Nephron progenitor cell (in vitro differentiated cells): Measurements from ENCODE around the gene AIF1.

ENCODE experiments used
- DNase-seq: peaks from one replicate; pipeline ENCODE4 v3.0.0; 2021
- H3K27ac Mint-ChIP-seq: 2 replicates; pipeline ENCODE4 v1.8.0; 2021; ENCODE audit warnings: mild to moderate bottlenecking, moderate library complexity, mixed read lengths
- H3K27me3 Mint-ChIP-seq: 2 replicates; pipeline ENCODE4 v1.8.0; 2021; ENCODE audit warnings: mild to moderate bottlenecking, low read depth, mixed read lengths; ENCODE audit not compliant: poor library complexity
- H3K36me3 Mint-ChIP-seq: 2 replicates; pipeline ENCODE4 v1.8.0; 2021; ENCODE audit warnings: low read depth, mixed read lengths
- H3K4me1 Mint-ChIP-seq: 2 replicates; pipeline ENCODE4 v1.8.0; 2021; ENCODE audit warnings: mixed read lengths
- H3K4me3 Mint-ChIP-seq: 2 replicates; pipeline ENCODE4 v1.8.0; 2021; ENCODE audit warnings: mild to moderate bottlenecking, moderate library complexity, mixed read lengths
- H3K9me3 Mint-ChIP-seq: 2 replicates; pipeline ENCODE4 v1.8.0; 2021; ENCODE audit warnings: mild to moderate bottlenecking, moderate library complexity, mixed read lengths
- CTCF ChIP-seq: fragments of 200-600 bp; sonication (generic); IDR thresholded peaks from 2 replicates; pipeline ENCODE4 v1.5.0; 2021; ENCODE audit warnings: antibody characterized with exemption

AIF1 gene

GRCh38 chr6:31662124-31662723, 47.2 kb downstream of the AIF1 start:
- Mint-ChIP-seq H3K27ac (peak overlapping the region; percentile 39), H3K4me3 (peak overlapping the region; percentile 86), H3K4me1 (peaks cover 86% of the 10 kb centered on the region), H3K9me3 (no peaks in the 10 kb centered on the region), H3K27me3 (peaks cover 8% of the 10 kb centered on the region), H3K36me3 (peaks cover 35% of the 10 kb centered on the region)
- no peak for TF ChIP-seq CTCF
- DNase-seq = no peak

- peaks cover 35% of the 10 kb centered on the region for H3K36me3 Mint-ChIP-seq
- peaks cover 81% of the 10 kb centered on the region for H3K4me1 Mint-ChIP-seq
- DNase-seq = no peak
Measured at GRCh38 chr6:31663126-31663960, 48.3 kb downstream of the AIF1 start.

GRCh38 chr6:31663961-31664789, 49.1 kb downstream of the AIF1 start:
- Mint-ChIP-seq H3K27me3 (peaks cover 8% of the 10 kb centered on the region), H3K9me3 (no peaks in the 10 kb centered on the region), H3K36me3 (peaks cover 43% of the 10 kb centered on the region), H3K4me3 (peak overlapping the region; percentile 93), H3K27ac (peak overlapping the region; percentile 96), H3K4me1 (peaks cover 73% of the 10 kb centered on the region)
- no peak for DNase-seq
- no peak for TF ChIP-seq CTCF

More at GRCh38 chr6:31663126-31663960, 48.3 kb downstream of the AIF1 start:
- peak overlapping the region; percentile 96 for H3K27ac Mint-ChIP-seq
- H3K9me3 Mint-ChIP-seq = no peaks in the 10 kb centered on the region
- H3K4me3 Mint-ChIP-seq = peak overlapping the region; percentile 93
- no peak for TF ChIP-seq CTCF
- H3K27me3 Mint-ChIP-seq = peaks cover 8% of the 10 kb centered on the region

- no peak for TF ChIP-seq CTCF
- H3K27me3 Mint-ChIP-seq = peaks cover 8% of the 10 kb centered on the region
- H3K4me1 Mint-ChIP-seq = peaks cover 65% of the 10 kb centered on the region
- H3K4me3 Mint-ChIP-seq = peak within 1 kb of the TSS; percentile 93
- peaks cover 43% of the 10 kb centered on the region for H3K36me3 Mint-ChIP-seq
- H3K27ac Mint-ChIP-seq = peak within 1 kb of the TSS; percentile 96
- DNase-seq = peak; percentile 68
- no peaks in the 10 kb centered on the region for H3K9me3 Mint-ChIP-seq
Measured at GRCh38 chr6:31664790-31665500, 49.9 kb downstream of the AIF1 start, which contains the start of gene GPANK1. Gene GPANK1 (minus strand): TSS chr6:31664997. CDS start chr6:31664478, 519 bp downstream.

- no peaks in the 10 kb centered on the region for H3K9me3 Mint-ChIP-seq
- H3K4me1 Mint-ChIP-seq = peaks cover 58% of the 10 kb centered on the region
- H3K36me3 Mint-ChIP-seq = peaks cover 50% of the 10 kb centered on the region
- H3K27ac Mint-ChIP-seq = peak within 1 kb of the TSS; percentile 96
- peak; percentile 95 for DNase-seq
- peaks cover 8% of the 10 kb centered on the region for H3K27me3 Mint-ChIP-seq
- H3K4me3 Mint-ChIP-seq = peak within 1 kb of the TSS; percentile 93
- no peak for TF ChIP-seq CTCF
Measured at GRCh38 chr6:31665501-31666336, 50.7 kb downstream of the AIF1 start, which contains the start of gene CSNK2B. Gene CSNK2B (plus strand): TSS chr6:31666080. CDS start chr6:31666832, 752 bp downstream.
